Measurements from ENCODE around the gene ADAMTS16. TPM values are rescaled to one million over a fixed set of nuclear protein-coding genes. Genes with fewer than 3 reads are reported as not detected.

The ADAMTS16 gene
- total and polyA plus RNA-seq, 2 donors (not counting 3 experiments of a cell fraction or from before 2014, with no cell fraction given), result not detected

GRCh38 chr5:5296051-5296450 is 155.9 kb downstream of the ADAMTS16 start:
- TF ChIP-seq CTCF (IDR thresholded peaks at IDR 0.05; ENCODE audit: extremely low read depth in 1 of 2, insufficient read depth in 1 of 2, low read depth in 1 of 2, low read length in 2 of 2) (no peak), EZH2 (IDR thresholded peaks at IDR 0.05; ENCODE audit: borderline replicate concordance, low read depth, low read length, severe bottlenecking) (no peak), POLR2AphosphoS5 (IDR thresholded peaks at IDR 0.05; ENCODE audit: insufficient read depth, low read depth, low read length) (no peak), GATA2 (IDR thresholded peaks at IDR 0.05; ENCODE audit: insufficient read depth, insufficient read length, low read depth, low read length) (no peak), MYC (IDR thresholded peaks at IDR 0.05; ENCODE audit: low read depth, low read length) (no peak), MAX (IDR thresholded peaks at IDR 0.05; ENCODE audit: insufficient read depth, insufficient read length) (no peak), FOS (IDR thresholded peaks at IDR 0.05; ENCODE audit: borderline replicate concordance, insufficient read depth, low read length) (no peak), JUN (IDR thresholded peaks at IDR 0.05; ENCODE audit: borderline replicate concordance, insufficient read depth, insufficient read length, low read depth) (no peak), POLR2A (IDR thresholded peaks at IDR 0.05; ENCODE audit: low read depth, low read length) (no peak)
- Histone ChIP-seq H3K27ac (ENCODE audit: insufficient read depth, low read depth, low read length) (no peak overlapping the region), H3K9me1 (replicated peaks; ENCODE audit: control insufficient read depth, extremely low read depth, insufficient read depth, low read length) (no peaks in the 10 kb centered on the region), H3K9me3 (replicated peaks; ENCODE audit: control insufficient read depth, insufficient read depth, low read length) (no peaks in the 10 kb centered on the region), H2AFZ (ENCODE audit: low read depth, low read length) (no peak overlapping the region), H3K4me3 (replicated peaks in 1 of 3; ENCODE audit: insufficient read depth in 1 of 3, low read depth in 1 of 3, low read length in 3 of 3) (no peak overlapping the region), H4K20me1 (replicated peaks; ENCODE audit: control insufficient read depth, extremely low read depth, insufficient read depth, low read length) (no peaks in the 10 kb centered on the region), H3K36me3 (ENCODE audit: control insufficient read depth in 2 of 2, extremely low read depth in 1 of 2, insufficient read depth in 2 of 2, low read length in 2 of 2) (no peaks in the 10 kb centered on the region), H3K4me2 (ENCODE audit: insufficient read depth, low read length) (no peak overlapping the region), H3K4me1 (ENCODE audit: control insufficient read depth, extremely low read depth, insufficient read depth, low read length) (no peaks in the 10 kb centered on the region), H3K79me2 (ENCODE audit: control insufficient read depth, insufficient read depth, low read length) (no peaks in the 10 kb centered on the region), H3K9ac (replicated peaks; ENCODE audit: extremely low read depth, insufficient read depth, low read length) (no peak overlapping the region), H3K27me3 (ENCODE audit: control insufficient read depth in 2 of 2, insufficient read depth in 2 of 2, low read length in 2 of 2) (no peaks in the 10 kb centered on the region)
- CTCF ChIA-PET, result no interaction called here
- POLR2A ChIA-PET, result no interaction called here
- intact Hi-C loops (cut with micrococcal nuclease) (no loop called here), dilution Hi-C loops (cut with MboI; ENCODE audit: extremely low pct_ligation_motif_present, low sequenced_read_pairs) (no loop called here)
- BruUV-seq (replicated peaks), result no TSS peak
- DNase-seq (ENCODE audit: low read depth, low spot score) (no peak), FAIRE-seq (no peak)

Measured in endothelial cell of umbilical vein (primary cell).